ENCODE results near the gene PPP1R1C.

Gene PPP1R1C

GRCh38 chr2:181988154-181988924 lies 2.7 kb downstream of the PPP1R1C start:
- H3K4me3 ChIP-seq (ENCODE audit: low read length), result no peak overlapping the region
- no peak for TF ChIP-seq ZNF274 (IDR thresholded peaks at IDR 0.05; ENCODE audit: low read depth, low read length)

GRCh38 chr2:181989099-181989498 lies 3.4 kb downstream of the PPP1R1C start:
- no peak overlapping the region for H3K4me3 ChIP-seq (ENCODE audit: low read length)
- TF ChIP-seq ZNF274 (IDR thresholded peaks at IDR 0.05; ENCODE audit: low read depth, low read length), result no peak

GRCh38 chr2:181991171-181991885 lies 5.7 kb downstream of the PPP1R1C start:
- TF ChIP-seq ZNF274 (IDR thresholded peaks at IDR 0.05; ENCODE audit: low read depth, low read length), result no peak
- no peak overlapping the region for H3K4me3 ChIP-seq (ENCODE audit: low read length)

- no peak for TF ChIP-seq ZNF274 (IDR thresholded peaks at IDR 0.05; ENCODE audit: low read depth, low read length)
- no peak overlapping the region for H3K4me3 ChIP-seq (ENCODE audit: low read length)
Measured at GRCh38 chr2:181992776-181993175, 7.1 kb downstream of the PPP1R1C start.

- TF ChIP-seq ZNF274 (IDR thresholded peaks at IDR 0.05; ENCODE audit: low read depth, low read length), result no peak
- H3K4me3 ChIP-seq (ENCODE audit: low read length), result no peak overlapping the region
Measured at GRCh38 chr2:181995289-181995688, 9.6 kb downstream of the PPP1R1C start.

DNA sequence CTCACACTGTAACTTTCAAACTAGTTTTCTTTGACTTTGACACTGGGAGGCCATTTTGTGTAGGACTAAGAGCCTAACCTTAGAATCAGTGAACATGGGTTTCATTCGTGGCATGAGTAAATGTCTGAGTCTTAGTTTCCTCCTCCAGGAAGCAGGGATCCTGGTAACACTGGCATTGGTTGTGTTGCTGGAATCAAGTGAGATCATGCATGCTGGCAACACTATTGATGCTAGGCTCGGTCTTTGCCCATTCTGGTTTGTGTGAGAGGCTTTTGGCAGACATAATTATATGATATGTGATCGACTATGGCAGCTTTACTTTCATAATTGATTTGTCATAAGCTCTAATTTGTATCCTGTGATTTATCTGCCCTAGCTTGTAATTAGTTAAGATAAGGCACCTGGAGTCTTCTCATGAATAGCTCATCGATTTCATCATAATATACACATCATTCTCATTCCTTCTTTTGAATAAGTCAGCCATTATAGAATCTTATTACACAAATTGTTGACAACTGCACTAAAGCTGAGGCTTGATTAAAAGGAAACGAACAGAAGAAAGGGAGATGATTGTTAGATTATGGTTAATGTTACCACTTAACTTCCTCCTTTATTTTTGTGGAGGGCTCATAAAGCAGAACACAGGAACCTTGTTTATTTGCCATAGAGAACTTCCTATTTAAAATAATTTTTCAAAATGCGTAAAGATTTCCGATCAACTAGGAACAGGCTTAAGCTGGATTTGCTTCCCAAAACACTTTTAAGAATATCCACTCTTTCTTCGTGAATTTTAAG lies 12.6 kb downstream of the PPP1R1C start:
- H3K4me3 ChIP-seq (ENCODE audit: low read length), result no peak overlapping the region
- TF ChIP-seq ZNF274 (IDR thresholded peaks at IDR 0.05; ENCODE audit: low read depth, low read length), result no peak

DNA sequence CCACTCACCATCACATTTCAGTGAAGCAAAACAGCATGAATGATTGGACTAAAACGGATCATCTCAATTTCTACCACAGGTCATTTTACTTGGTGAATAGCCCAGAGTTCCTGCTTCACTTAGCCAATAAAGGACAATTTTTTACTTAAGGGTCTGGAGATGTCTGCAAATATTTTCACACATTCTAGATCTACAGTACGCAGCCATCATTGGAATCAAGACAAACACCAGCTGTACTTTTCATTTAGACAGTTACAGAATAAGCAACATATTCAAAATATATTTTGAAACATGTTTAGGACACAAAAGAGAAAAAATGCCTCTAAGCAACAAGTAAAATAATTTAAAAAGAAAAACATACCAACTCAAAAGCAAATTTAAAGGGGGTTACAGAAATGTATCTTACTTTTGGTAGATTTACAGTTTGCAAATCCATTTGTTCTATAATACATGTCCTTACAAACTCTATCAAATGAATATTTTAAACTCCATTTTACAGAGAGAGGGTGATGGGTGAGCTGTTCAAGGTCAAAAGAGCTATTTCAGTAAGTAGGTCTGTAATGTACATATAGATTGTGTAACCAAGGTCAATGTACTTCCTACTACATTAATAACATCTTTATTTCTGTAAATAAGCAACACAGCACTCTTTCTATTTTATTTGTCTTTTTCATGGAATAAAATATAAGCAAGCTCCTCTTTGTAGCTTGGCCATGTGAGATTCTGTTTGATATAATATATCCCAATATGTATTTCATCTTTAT lies 13.4 kb downstream of the PPP1R1C start:
- no peak for TF ChIP-seq ZNF274 (IDR thresholded peaks at IDR 0.05; ENCODE audit: low read depth, low read length)

GRCh38 chr2:181999911-182000310 lies 14.3 kb downstream of the PPP1R1C start:
- no peak overlapping the region for H3K4me3 ChIP-seq (ENCODE audit: low read length)
- no peak for TF ChIP-seq ZNF274 (IDR thresholded peaks at IDR 0.05; ENCODE audit: low read depth, low read length)

More for the DNA sequence above, 13.4 kb downstream of the PPP1R1C start:
- no peak overlapping the region for H3K4me3 ChIP-seq (ENCODE audit: low read length)

GRCh38 chr2:182004945-182005520 lies 19.4 kb downstream of the PPP1R1C start:
- no peak for TF ChIP-seq ZNF274 (IDR thresholded peaks at IDR 0.05; ENCODE audit: low read depth, low read length)

GRCh38 chr2:182006595-182007341 lies 21.1 kb downstream of the PPP1R1C start:
- TF ChIP-seq ZNF274 (IDR thresholded peaks at IDR 0.05; ENCODE audit: low read depth, low read length), result no peak
- H3K4me3 ChIP-seq (ENCODE audit: low read length), result no peak overlapping the region

More at GRCh38 chr2:182004945-182005520, 19.4 kb downstream of the PPP1R1C start:
- H3K4me3 ChIP-seq (ENCODE audit: low read length), result no peak overlapping the region

DNA sequence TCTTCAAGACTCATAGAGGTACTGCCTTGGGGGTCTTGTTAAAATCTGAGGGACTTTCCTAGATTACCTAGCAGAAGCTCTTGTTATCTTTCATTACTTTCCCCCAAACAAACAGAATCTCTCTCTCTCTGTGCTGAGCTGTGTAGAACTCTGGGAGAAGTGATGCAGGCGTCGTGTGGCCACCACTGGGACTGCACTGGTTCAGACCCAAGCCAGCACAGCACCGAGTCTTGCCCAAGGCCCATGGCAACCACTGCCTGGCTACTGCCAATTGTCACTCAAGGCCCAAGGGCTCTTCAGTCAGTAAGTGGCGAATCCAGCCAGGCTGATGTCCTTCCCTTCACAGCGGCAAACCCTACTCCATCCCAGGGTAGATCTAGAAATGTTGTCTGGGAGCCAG lies 28.6 kb downstream of the PPP1R1C start:
- no peak for TF ChIP-seq ZNF274 (IDR thresholded peaks at IDR 0.05; ENCODE audit: low read depth, low read length)
- no peak overlapping the region for H3K4me3 ChIP-seq (ENCODE audit: low read length)

DNA sequence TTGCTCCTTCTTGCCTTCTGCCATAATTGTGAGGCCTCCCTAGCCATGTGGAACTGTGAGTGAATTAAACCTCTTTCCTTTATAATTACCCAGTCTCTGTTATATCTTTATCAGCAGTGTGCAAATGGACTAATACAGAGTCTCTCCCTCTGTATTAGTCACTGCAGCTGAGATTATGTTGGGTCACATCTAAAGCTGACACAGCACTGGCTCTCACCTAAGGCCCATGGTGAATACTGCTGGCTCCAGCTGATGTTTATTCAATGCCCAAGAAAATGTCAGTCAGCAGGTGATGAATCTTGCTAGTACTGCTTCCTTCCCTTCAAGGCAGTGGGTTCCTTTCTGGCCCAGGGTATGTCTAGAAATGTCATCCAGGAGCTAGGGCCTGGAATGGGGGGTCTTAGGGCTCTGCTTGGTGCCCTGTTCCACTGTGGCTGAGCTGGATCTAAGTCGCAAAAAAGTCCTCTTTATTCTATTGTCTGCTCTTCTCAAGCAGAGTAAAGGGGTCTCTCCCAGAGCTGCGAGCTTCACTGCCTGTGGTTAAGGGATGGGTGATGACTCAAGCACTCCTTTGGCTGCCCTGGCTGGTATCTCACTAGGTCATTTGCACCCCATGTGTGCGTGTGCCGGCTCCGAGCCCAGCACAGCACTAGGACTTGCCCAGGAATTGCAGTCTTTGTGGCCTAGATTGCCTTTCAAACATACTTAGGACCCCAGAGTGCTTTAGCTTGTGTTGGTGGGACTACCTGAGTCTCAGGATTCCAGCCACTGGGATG lies 29.9 kb downstream of the PPP1R1C start:
- no peak overlapping the region for H3K4me3 ChIP-seq (ENCODE audit: low read length)
- TF ChIP-seq ZNF274 (IDR thresholded peaks at IDR 0.05; ENCODE audit: low read depth, low read length), result no peak

Data from GM08714 (cell line).